Dermis blood vessel endothelial cell (primary cell): ENCODE measurements around the gene MAD1L1. TPM values are rescaled to one million over a fixed set of nuclear protein-coding genes. Genes with fewer than 3 reads are reported as not detected.

Experiments
- DNase-seq: peaks from one replicate; pipeline ENCODE4 v3.0.0; 2010
- total RNA-seq: library from RNA; depleted of rRNA; stranded (reverse); fragments of >200 nt; gene quantifications from 2 replicates; pipeline ENCODE4 v1.2.3, GENCODE V29; 2014

Gene MAD1L1
- total RNA-seq, 1 donor from 2014 or later = 53.3 TPM

- no peak for DNase-seq
Measured at GRCh38 chr7:2082139-2082998, 150.4 kb downstream of the MAD1L1 start.

GRCh38 chr7:2081526-2082135 lies 151.1 kb downstream of the MAD1L1 start:
- no peak for DNase-seq

GRCh38 chr7:2080477-2080876 lies 152.3 kb downstream of the MAD1L1 start:
- DNase-seq = no peak

GRCh38 chr7:2080060-2080387 lies 152.7 kb downstream of the MAD1L1 start:
- no peak for DNase-seq

- no peak for DNase-seq
Measured at GRCh38 chr7:2079332-2080059, 153.2 kb downstream of the MAD1L1 start.

- no peak for DNase-seq
Measured at GRCh38 chr7:2078899-2079298, 153.8 kb downstream of the MAD1L1 start.

- no peak for DNase-seq
Measured at GRCh38 chr7:2076649-2077064, 156.1 kb downstream of the MAD1L1 start.

GRCh38 chr7:2075811-2076210 lies 156.9 kb downstream of the MAD1L1 start:
- DNase-seq = no peak

- no peak for DNase-seq
Measured at GRCh38 chr7:2074691-2075090, 158.1 kb downstream of the MAD1L1 start.

GRCh38 chr7:2072798-2073197 lies 159.9 kb downstream of the MAD1L1 start:
- DNase-seq = no peak

GRCh38 chr7:2072042-2072441 lies 160.7 kb downstream of the MAD1L1 start:
- no peak for DNase-seq

- no peak for DNase-seq
Measured at GRCh38 chr7:2071133-2071832, 161.5 kb downstream of the MAD1L1 start.

GRCh38 chr7:2070151-2070763 lies 162.5 kb downstream of the MAD1L1 start:
- DNase-seq = no peak

GRCh38 chr7:2069472-2069860 lies 163.3 kb downstream of the MAD1L1 start:
- DNase-seq = no peak

- DNase-seq = no peak
Measured at GRCh38 chr7:2068693-2069471, 163.9 kb downstream of the MAD1L1 start.

- DNase-seq = no peak
Measured at GRCh38 chr7:2066251-2066919, 166.4 kb downstream of the MAD1L1 start.

GRCh38 chr7:2065528-2065927 lies 167.2 kb downstream of the MAD1L1 start:
- DNase-seq = no peak

- peak; percentile 54 for DNase-seq
Measured at GRCh38 chr7:2063563-2064260, 169.0 kb downstream of the MAD1L1 start.

- DNase-seq = no peak
Measured at GRCh38 chr7:2062648-2063047, 170.1 kb downstream of the MAD1L1 start.

GRCh38 chr7:2060701-2061100 lies 172.0 kb downstream of the MAD1L1 start:
- DNase-seq = no peak
